H9 (cell line): Measurements from ENCODE around the gene ZNF521. TPM values are rescaled to one million over a fixed set of nuclear protein-coding genes. Genes with fewer than 3 reads are reported as not detected.

Experiments used
- DNase-seq: peaks from one replicate; pipeline ENCODE4 v3.0.0-alpha.2; 2017
- H2AFZ ChIP-seq: one replicate; pipeline ENCODE4 v1.6.1; 2013; ENCODE audit warnings: mild to moderate bottlenecking, low read length, control low read depth, moderate library complexity
- H2AK5ac ChIP-seq: 2 replicates; pipeline ENCODE4 v1.6.1; 2013; ENCODE audit warnings: low read length, control low read depth, mixed read lengths; ENCODE audit not compliant: insufficient read length
- H2BK120ac ChIP-seq: one replicate; pipeline ENCODE4 v1.6.1; 2013; ENCODE audit warnings: low read depth, mild to moderate bottlenecking, low read length, control low read depth, inconsistent platforms; ENCODE audit not compliant: poor library complexity, severe bottlenecking
- H2BK12ac ChIP-seq: 2 replicates; pipeline ENCODE4 v1.6.1; 2013; ENCODE audit warnings: low read length, control low read depth, mixed read lengths, low read depth; ENCODE audit not compliant: insufficient read length
- H2BK15ac ChIP-seq: 2 replicates; pipeline ENCODE4 v1.6.1; 2013; ENCODE audit warnings: low read depth, low read length, control low read depth
- H2BK20ac ChIP-seq: one replicate; pipeline ENCODE4 v1.6.1; 2013; ENCODE audit warnings: low read depth, mild to moderate bottlenecking, low read length, control low read depth, inconsistent platforms; ENCODE audit not compliant: poor library complexity, severe bottlenecking
- H2BK5ac ChIP-seq: 2 replicates; pipeline ENCODE4 v1.6.1; 2013; ENCODE audit warnings: low read length, control low read depth, mixed read lengths; ENCODE audit not compliant: insufficient read length
- H3K14ac ChIP-seq: 2 replicates; pipeline ENCODE4 v1.6.1; 2013; ENCODE audit warnings: low read length, control low read depth; ENCODE audit not compliant: insufficient read depth
- H3K18ac ChIP-seq: 2 replicates; pipeline ENCODE4 v1.6.1; 2013; ENCODE audit warnings: low read depth, mild to moderate bottlenecking, mixed read lengths, low read length, control low read depth; ENCODE audit not compliant: insufficient read length
- H3K23ac ChIP-seq: 2 replicates; pipeline ENCODE4 v1.6.1; 2013; ENCODE audit warnings: low read length, control low read depth, mixed read lengths, low read depth; ENCODE audit not compliant: insufficient read length
- H3K23me2 ChIP-seq: 2 replicates; pipeline ENCODE4 v1.6.1; 2013; ENCODE audit warnings: low read depth, mild to moderate bottlenecking, mixed read lengths, low read length, control low read depth; ENCODE audit not compliant: insufficient read length, poor library complexity, severe bottlenecking
- H3K27ac ChIP-seq: 2 replicates; pipeline ENCODE4 v1.5.1; 2013; ENCODE audit warnings: low read length, control low read depth, mixed read lengths, low read depth; ENCODE audit not compliant: insufficient read length
- H3K27me3 ChIP-seq: 2 replicates; pipeline ENCODE4 v1.6.1; 2013; ENCODE audit warnings: low read length, control low read depth, inconsistent platforms; ENCODE audit not compliant: insufficient read depth
- H3K4ac ChIP-seq: 2 replicates; pipeline ENCODE4 v1.6.1; 2013; ENCODE audit warnings: low read depth, mild to moderate bottlenecking, control low read depth, inconsistent platforms, low read length, moderate library complexity
- H3K4me1 ChIP-seq: 2 replicates; pipeline ENCODE4 v1.6.1; 2013; ENCODE audit warnings: low read length, control low read depth, inconsistent platforms; ENCODE audit not compliant: insufficient read depth
- H3K4me2 ChIP-seq: 2 replicates; pipeline ENCODE4 v1.6.1; 2013; ENCODE audit warnings: low read length, control low read depth, mixed read lengths; ENCODE audit not compliant: insufficient read length, insufficient read depth
- H3K56ac ChIP-seq: 2 replicates; pipeline ENCODE4 v1.6.1; 2013; ENCODE audit warnings: low read depth, mild to moderate bottlenecking, mixed read lengths, low read length, control low read depth; ENCODE audit not compliant: insufficient read length
- H3K79me1 ChIP-seq: 2 replicates; pipeline ENCODE4 v1.6.1; 2013; ENCODE audit warnings: low read depth, mild to moderate bottlenecking, moderate library complexity, low read length, control low read depth, inconsistent platforms; ENCODE audit not compliant: insufficient read depth, poor library complexity, severe bottlenecking
- H3K79me2 ChIP-seq: 2 replicates; pipeline ENCODE4 v1.6.1; 2013; ENCODE audit warnings: low read length, control low read depth, inconsistent platforms; ENCODE audit not compliant: insufficient read depth
- H3K9ac ChIP-seq: 2 replicates; pipeline ENCODE4 v1.6.1; 2013; ENCODE audit warnings: low read length, control low read depth, mixed read lengths; ENCODE audit not compliant: insufficient read length; ENCODE audit errors: extremely low read depth
- H3K9me3 ChIP-seq: one replicate; pipeline ENCODE4 v1.6.1; 2013; ENCODE audit warnings: low read depth, low read length, inconsistent platforms; ENCODE audit not compliant: control insufficient read depth
- H3T11ph ChIP-seq: one replicate; pipeline ENCODE4 v1.6.1; 2013; ENCODE audit warnings: mild to moderate bottlenecking, low read length, control low read depth, inconsistent platforms
- H4K20me1 ChIP-seq: one replicate; pipeline ENCODE4 v1.6.1; 2013; ENCODE audit not compliant: control insufficient read depth, insufficient read length, insufficient read depth
- H4K5ac ChIP-seq: 2 replicates; pipeline ENCODE4 v1.6.1; 2013; ENCODE audit warnings: low read depth, mild to moderate bottlenecking, mixed read lengths, low read length, control low read depth; ENCODE audit not compliant: insufficient read length
- H4K8ac ChIP-seq: replicated peaks from 2 replicates; pipeline ENCODE4 v1.6.1; 2013; ENCODE audit warnings: low read length, control low read depth, mixed read lengths, low read depth; ENCODE audit not compliant: insufficient read length
- H4K91ac ChIP-seq: 2 replicates; pipeline ENCODE4 v1.6.1; 2013; ENCODE audit warnings: low read depth, mild to moderate bottlenecking, moderate library complexity, mixed read lengths, low read length, control low read depth; ENCODE audit not compliant: insufficient read length
- H3K27ac Mint-ChIP-seq, 3 experiments: 2 replicates in 2 of 3; 3 replicates in 1 of 3; pipeline ENCODE4 v1.8.0; 2020 to 2021; ENCODE audit warnings: mixed read lengths in 3 of 3, mild to moderate bottlenecking in 1 of 3, moderate library complexity in 1 of 3
- H3K27me3 Mint-ChIP-seq: 2 replicates; pipeline ENCODE4 v1.8.0; 2021; ENCODE audit warnings: low read depth, mild to moderate bottlenecking, moderate library complexity, mixed read lengths
- H3K36me3 Mint-ChIP-seq, 3 experiments: 2 replicates in 2 of 3; 3 replicates in 1 of 3; pipeline ENCODE4 v1.8.0; 2020 to 2021; ENCODE audit warnings: low read depth in 3 of 3, mixed read lengths in 3 of 3; ENCODE audit not compliant: insufficient read depth in 1 of 3
- H3K4me1 Mint-ChIP-seq, 2 experiments: 2 replicates each; pipeline ENCODE4 v1.8.0; 2020; ENCODE audit warnings: mixed read lengths in 2 of 2
- H3K4me3 Mint-ChIP-seq, 2 experiments: 2 replicates in 1 of 2; 3 replicates in 1 of 2; pipeline ENCODE4 v1.8.0; 2020 to 2021; ENCODE audit warnings: mild to moderate bottlenecking in 2 of 2, mixed read lengths in 2 of 2, moderate library complexity in 1 of 2
- H3K9me3 Mint-ChIP-seq, 2 experiments: 2 replicates in 1 of 2; 3 replicates in 1 of 2; pipeline ENCODE4 v1.8.0; 2020; ENCODE audit warnings: mild to moderate bottlenecking in 2 of 2, mixed read lengths in 2 of 2, moderate library complexity in 1 of 2
- CTCF ChIP-seq: fragments of 200-600 bp; sonication (generic); conservative IDR thresholded peaks from 3 replicates; pipeline ENCODE4 v1.8.0; 2021; ENCODE audit warnings: antibody characterized with exemption, mild to moderate bottlenecking
- WGBS: extraction: QIAGEN DNeasy Blood & Tissue Kit; methylation state at CpG from one replicate; pipeline ENCODE4 v1.1.7; 2013; ENCODE audit warnings: missing lambda C conversion rate, low lambda C conversion rate, mixed read lengths; ENCODE audit not compliant: insufficient read length; ENCODE audit errors: extremely low coverage; 5-methylcytosine and 5-hydroxymethylcytosine counted together
- total RNA-seq: library from RNA; stranded (reverse); gene quantifications from 2 replicates; pipeline ENCODE4 v1.2.1, GENCODE V29; 2021

Gene ZNF521
- total RNA-seq, 1 experiment from 2014 or later: 3.3 TPM

- no peak overlapping the region for H3K4me2 ChIP-seq
- Mint-ChIP-seq H3K4me1 (peaks cover 14 to 33% of the 10 kb centered on the region in 2 experiments), H3K4me3 (no peak overlapping the region), H3K9me3 (no peaks in the 10 kb centered on the region), H3K36me3 (no peaks in the 10 kb centered on the region), H3K27ac (peak overlapping the region in 1 of 3 experiments; percentile 6; a peak in 1 of 7 replicates), H3K27me3 (no peaks in the 10 kb centered on the region)
- no peaks in the 10 kb centered on the region for H4K20me1 ChIP-seq
- no peaks in the 10 kb centered on the region for H3K79me1 ChIP-seq
- no peak overlapping the region for H3K14ac ChIP-seq
- H3K23me2 ChIP-seq: no peaks in the 10 kb centered on the region
- no peaks in the 10 kb centered on the region for H3K27me3 ChIP-seq
- H2BK15ac ChIP-seq: no peak overlapping the region
- H2BK5ac ChIP-seq: no peak overlapping the region
- no peak overlapping the region for H2AFZ ChIP-seq
- H3T11ph ChIP-seq: no peak overlapping the region
- TF ChIP-seq CTCF: no peak
- no peak overlapping the region for H2BK120ac ChIP-seq
- no CpG with 5 or more reads among the region's 7 CpGs for WGBS
- H3K9me3 ChIP-seq: no peaks in the 10 kb centered on the region
- H3K23ac ChIP-seq: no peak overlapping the region
- no peak overlapping the region for H4K5ac ChIP-seq
- H3K56ac ChIP-seq: no peak overlapping the region
- no peak overlapping the region for H3K4ac ChIP-seq
- no peak for DNase-seq
- H3K4me1 ChIP-seq: peaks cover 5% of the 10 kb centered on the region; the same call in 1 of the 2 replicates
- no peak overlapping the region for H3K9ac ChIP-seq
- no peak overlapping the region for H4K91ac ChIP-seq
- H2BK12ac ChIP-seq: no peak overlapping the region
- H3K79me2 ChIP-seq: no peaks in the 10 kb centered on the region
- no peak overlapping the region for H3K18ac ChIP-seq
- no peak overlapping the region for H2BK20ac ChIP-seq
- H4K8ac ChIP-seq: no peak overlapping the region
- no peak overlapping the region for H2AK5ac ChIP-seq
- H3K27ac ChIP-seq: no peak overlapping the region
Observed at GRCh38 chr18:25189391-25190185, 162.4 kb downstream of the ZNF521 start.
